NCI-H524 treated with DMSO at 0.1 percent for 48 hours (cell line): ENCODE measurements around the gene SMTNL2.
"Not testable (repeated sequence)": the region's sequence is repeated elsewhere in the genome, so short reads cannot be mapped to it uniquely, and the experiment has no call there.

Experiments used
- DNase-seq: peaks from one replicate; lab custom pipeline; 2025; lab: John Stamatoyannopoulos, UW

The SMTNL2 gene

GRCh38 chr17:4635823-4636375, 51.6 kb downstream of the SMTNL2 start:
- DNase-seq, result no peak

- no peak for DNase-seq
These were observed 52.3 kb downstream of the SMTNL2 start for GRCh38 chr17:4636474-4637100.

- DNase-seq, result not testable (repeated sequence)
These were observed 54.4 kb downstream of the SMTNL2 start for GRCh38 chr17:4638766-4639165.

- not testable (repeated sequence) for DNase-seq
These were observed 55.2 kb downstream of the SMTNL2 start for GRCh38 chr17:4639301-4640059.

- not testable (repeated sequence) for DNase-seq
These were observed 56.4 kb downstream of the SMTNL2 start for GRCh38 chr17:4640569-4641188.

- DNase-seq, result no peak
These were observed 57.2 kb downstream of the SMTNL2 start, which contains the start of gene ALOX15 for GRCh38 chr17:4641297-4642195. ALOX15 (minus strand) TSS chr17:4641678; CDS start chr17:4641651, 27 bp downstream.

GRCh38 chr17:4642286-4642685, 58.0 kb downstream of the SMTNL2 start:
- DNase-seq, result no peak

- no peak for DNase-seq
These were observed 59.3 kb downstream of the SMTNL2 start for GRCh38 chr17:4643676-4644075.

- no peak for DNase-seq
These were observed 61.3 kb downstream of the SMTNL2 start for GRCh38 chr17:4645642-4646041.

GRCh38 chr17:4648741-4649140, 64.4 kb downstream of the SMTNL2 start:
- no peak for DNase-seq

GRCh38 chr17:4652997-4653396, 68.7 kb downstream of the SMTNL2 start:
- no peak for DNase-seq

- not testable (repeated sequence) for DNase-seq
These were observed 71.6 kb downstream of the SMTNL2 start for GRCh38 chr17:4655933-4656332.

- no peak for DNase-seq
These were observed 73.3 kb downstream of the SMTNL2 start for GRCh38 chr17:4657678-4658077.
